ENCODE data around the gene CREG1. TPM values are rescaled to one million over a fixed set of nuclear protein-coding genes. Genes with fewer than 3 reads are reported as not detected.

CREG1 gene
- total and polyA plus RNA-seq, 2 of the 8 experiments (the other 6 are each of a cell fraction or from before 2014, with no cell fraction given): 29.8 to 30.1 TPM

DNA sequence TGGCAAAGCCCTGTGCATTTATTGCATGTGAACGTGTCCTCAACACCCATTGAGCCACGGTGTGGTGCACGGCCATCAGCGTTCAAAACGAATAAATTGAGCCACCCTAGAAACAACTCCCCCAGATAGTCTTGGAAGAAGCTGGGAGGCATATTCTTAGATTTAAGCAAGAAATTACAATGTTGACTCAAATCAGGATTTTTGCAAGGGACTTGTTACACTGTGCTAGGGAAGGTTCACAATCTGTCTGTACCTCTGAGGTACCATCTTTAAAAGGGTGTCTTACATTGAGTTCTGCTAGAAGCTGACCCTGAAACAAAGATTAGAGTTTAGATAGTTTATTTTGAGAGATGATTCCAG lies 51.4 kb downstream of the CREG1 start:
- POLR2A ChIA-PET (ENCODE audit: partially characterized antibody): no interaction called here
- H3K23ac ChIP-seq (ENCODE audit: insufficient read length): no peak overlapping the region
- H3K9me3 ChIP-seq (ENCODE audit: insufficient read depth in 2 of 2, low read depth in 1 of 2, low read length in 1 of 2): no peaks in the 10 kb centered on the region
- no peak overlapping the region for H4K91ac ChIP-seq (replicated peaks; ENCODE audit: insufficient read length, low read length)
- peaks cover 0 to 2% (median 0%) of the 10 kb centered on the region in 4 experiments; a peak in 1 of 7 replicates for H3K27me3 ChIP-seq (replicated peaks in 1 of 4; ENCODE audit: control insufficient read depth in 3 of 4, extremely low read depth in 1 of 4, insufficient read depth in 3 of 4, low read length in 3 of 4)
- no peaks in the 10 kb centered on the region for H4K20me1 ChIP-seq (replicated peaks in 1 of 2; ENCODE audit: control insufficient read depth in 1 of 2, insufficient read depth in 2 of 2, low read length in 2 of 2)
- WGBS, 2 experiments (ENCODE audit: extremely low coverage in 1 of 2, insufficient coverage in 1 of 2, insufficient read length in 1 of 2, insufficient replicate concordance in 2 of 2, low coverage in 1 of 2, low lambda C conversion rate in 2 of 2, missing lambda C conversion rate in 1 of 2): 88% methylated on average over 5 of the region's 5 CpGs; no CpG with 5 or more reads in 1 of the 2 experiments
- H2AFZ ChIP-seq (ENCODE audit: low read length): no peak overlapping the region
- no peak overlapping the region for H3K18ac ChIP-seq (ENCODE audit: extremely low read depth, low read length)
- no peak overlapping the region for H2BK5ac ChIP-seq (ENCODE audit: low read depth, low read length)
- no peaks in the 10 kb centered on the region for H3K23me2 ChIP-seq (ENCODE audit: low read depth, low read length)
- peaks cover 4 to 12% (median 9%) of the 10 kb centered on the region in 4 experiments; a peak in 5 of 7 replicates for H3K4me1 ChIP-seq (replicated peaks in 1 of 4; ENCODE audit: control insufficient read depth in 3 of 4, insufficient read depth in 4 of 4, low read length in 3 of 4)
- no peak overlapping the region for H2BK120ac ChIP-seq (replicated peaks; ENCODE audit: low read depth, low read length)
- no peak for FAIRE-seq
- no peak overlapping the region for H3K27ac ChIP-seq (ENCODE audit: low read depth, low read length)
- H3K9ac ChIP-seq (replicated peaks in 1 of 4; ENCODE audit: extremely low read depth in 1 of 4, low read depth in 3 of 4, low read length in 3 of 4): no peak overlapping the region
- H3K79me1 ChIP-seq (ENCODE audit: low read depth, low read length): no peaks in the 10 kb centered on the region
- H4K5ac ChIP-seq (ENCODE audit: insufficient read length, low read depth, low read length): no peak overlapping the region
- H3K36me3 ChIP-seq (ENCODE audit: control insufficient read depth in 2 of 4, insufficient read depth in 4 of 4, low read length in 3 of 4): no peaks in the 10 kb centered on the region
- no peak overlapping the region for H2BK15ac ChIP-seq (ENCODE audit: low read length)
- CTCF ChIA-PET (ENCODE audit: partially characterized antibody): interaction anchor here (0.5 to 1.8 kb wide), 6 partner anchors 8 to 433 kb away, joined by 3 to 5 read pairs (median 3); no protein-coding TSS in a partner anchor
- no peaks in the 10 kb centered on the region for H3K79me2 ChIP-seq (ENCODE audit: control insufficient read depth in 1 of 2, insufficient read depth in 2 of 2, low read length in 2 of 2)
- no peak overlapping the region for H3K14ac ChIP-seq (ENCODE audit: insufficient read length)
- H2AK5ac ChIP-seq (ENCODE audit: low read depth, low read length): no peak overlapping the region
- no peak overlapping the region for H3K4ac ChIP-seq (replicated peaks; ENCODE audit: insufficient read length, low read depth, low read length)
- H2BK12ac ChIP-seq (ENCODE audit: low read depth, low read length): no peak overlapping the region
- DNase-seq (ENCODE audit: low read depth in 1 of 2, low spot score in 2 of 2): no peak
- no peak overlapping the region for H2BK20ac ChIP-seq (ENCODE audit: low read length)
- H4K8ac ChIP-seq (ENCODE audit: extremely low read depth, insufficient read depth, low read length): no peak overlapping the region
- H3K4me3 ChIP-seq (ENCODE audit: extremely low read depth in 1 of 4, insufficient read depth in 2 of 4, low read depth in 3 of 4, low read length in 4 of 4): no peak overlapping the region
- H3K56ac ChIP-seq (replicated peaks; ENCODE audit: insufficient read length, low read depth, low read length): no peak overlapping the region
- no peak overlapping the region for H3K4me2 ChIP-seq (ENCODE audit: insufficient read depth in 1 of 2, low read depth in 2 of 2, low read length in 2 of 2)
- TF ChIP-seq YY1 (IDR thresholded peaks at IDR 0.05; ENCODE audit: low read depth, low read length): no peak
- no peak for TF ChIP-seq RFX5 (IDR thresholded peaks at IDR 0.05; ENCODE audit: borderline replicate concordance, low read depth, low read length)
- TF ChIP-seq TAF1 (IDR thresholded peaks at IDR 0.05; ENCODE audit: low read depth, low read length): no peak
- no peak for TF ChIP-seq JUND (IDR thresholded peaks at IDR 0.05; ENCODE audit: low read length)
- no peak for TF ChIP-seq CBX5 (IDR thresholded peaks at IDR 0.05; ENCODE audit: low read depth, low read length)
- no peak for TF ChIP-seq JUN (IDR thresholded peaks at IDR 0.05; ENCODE audit: low read depth, low read length)
- TF ChIP-seq SP1 (IDR thresholded peaks at IDR 0.05; ENCODE audit: low read depth, low read length): no peak
- no peak for TF ChIP-seq TAF7 (optimal IDR thresholded peaks at IDR 0.05; ENCODE audit: borderline replicate concordance, low read depth, low read length)
- TF ChIP-seq, protein P1, sequence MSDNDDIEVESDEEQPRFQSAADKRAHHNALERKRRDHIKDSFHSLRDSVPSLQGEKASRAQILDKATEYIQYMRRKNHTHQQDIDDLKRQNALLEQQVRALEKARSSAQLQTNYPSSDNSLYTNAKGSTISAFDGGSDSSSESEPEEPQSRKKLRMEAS (IDR thresholded peaks at IDR 0.05): no peak
- TF ChIP-seq SP2 (IDR thresholded peaks at IDR 0.05; ENCODE audit: low read length): no peak
- TF ChIP-seq SIN3A (conservative IDR thresholded peaks at IDR 0.05 in 1 of 2, IDR thresholded peaks at IDR 0.05 in 1 of 2; ENCODE audit: low read depth in 1 of 2, low read length in 2 of 2): no peak
- no peak for TF ChIP-seq POU5F1 (IDR thresholded peaks at IDR 0.05; ENCODE audit: low read depth, low read length)
- no peak for TF ChIP-seq FOSL1 (IDR thresholded peaks at IDR 0.05; ENCODE audit: insufficient read depth, low read depth, low read length)
- no peak for TF ChIP-seq CREB1 (IDR thresholded peaks at IDR 0.05)
- no peak for TF ChIP-seq RNF2 (IDR thresholded peaks at IDR 0.05; ENCODE audit: borderline replicate concordance, low read depth, low read length, missing control alignments, poor library complexity, severe bottlenecking)

Measured in H1 (cell line).